Panc1 (cell line): Measurements from ENCODE around the gene TPGS2.

Experiments
- CTCF ChIP-seq: fragments of 450-650 bp; IDR thresholded peaks from 2 replicates; pipeline ENCODE4 v1.5.1; 2017; ENCODE audit warnings: mild to moderate bottlenecking
- REST ChIP-seq, 2 experiments: IDR thresholded peaks; 2 replicates each; pipeline ENCODE4 v1.6.1; 2011 to 2012; ENCODE audit warnings: low read depth in 2 of 2, control low read depth in 1 of 2, low read length in 1 of 2, mild to moderate bottlenecking in 1 of 2, moderate library complexity in 1 of 2; ENCODE audit not compliant: insufficient read depth in 1 of 2

GRCh38 chr18:36775396-36775795 lies 53.4 kb downstream of the TPGS2 start:
- no peak for TF ChIP-seq CTCF
- TF ChIP-seq REST (IDR thresholded peaks at IDR 0.05; ENCODE audit: insufficient read depth in 1 of 2, low read depth in 2 of 2, low read length in 1 of 2) = no peak
